HG03558 (cell line): Measurements from ENCODE around the gene INSYN2B.

Experiments used
- ATAC-seq: cut with Tn5 transposase; IDR thresholded peaks from one replicate; pipeline ENCODE4 v1.9.1; 2021; ENCODE audit warnings: moderate number of reproducible peaks; ENCODE audit not compliant: unreplicated experiment; ENCODE audit errors: extremely low read depth

The INSYN2B gene

DNA sequence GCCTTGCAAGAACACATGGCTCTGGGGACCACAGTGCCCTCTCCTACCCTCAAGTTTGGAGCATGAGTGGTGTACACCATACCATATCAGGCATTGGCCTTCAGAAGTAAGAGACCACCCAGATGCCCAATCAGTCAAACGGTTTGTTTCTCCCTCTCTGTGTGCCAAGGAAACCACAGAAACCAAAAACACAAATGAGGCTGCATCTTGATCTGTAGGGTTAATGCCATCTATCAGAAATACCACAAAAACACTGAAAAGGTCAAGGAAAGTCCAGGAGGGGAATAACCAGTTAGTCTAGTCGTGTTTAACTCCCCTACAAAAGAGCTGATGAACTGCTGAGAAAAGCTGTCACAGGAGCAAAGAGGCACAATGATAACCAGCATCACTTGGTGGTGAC is 78.4 kb downstream of the INSYN2B start:
- no peak for ATAC-seq

DNA sequence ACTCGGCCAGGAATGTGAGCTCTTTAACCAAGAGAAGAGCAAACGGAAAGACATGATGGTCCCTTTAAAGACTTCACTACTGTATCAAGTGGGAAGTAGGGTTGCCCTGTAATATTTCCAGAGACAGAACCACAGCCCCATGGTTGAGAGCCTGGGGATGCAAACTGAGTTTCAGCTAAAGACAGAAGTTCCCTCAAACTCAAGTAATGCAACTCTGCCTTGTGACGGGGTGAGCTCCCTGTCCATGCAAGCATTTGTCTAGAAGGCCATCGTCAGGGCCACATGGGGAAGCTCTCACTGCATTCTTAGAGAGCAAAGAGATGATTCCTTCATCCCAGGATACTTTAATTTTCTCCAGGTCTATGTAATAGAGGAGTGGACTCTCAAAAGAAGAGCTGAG is 82.8 kb downstream of the INSYN2B start:
- no peak for ATAC-seq

DNA sequence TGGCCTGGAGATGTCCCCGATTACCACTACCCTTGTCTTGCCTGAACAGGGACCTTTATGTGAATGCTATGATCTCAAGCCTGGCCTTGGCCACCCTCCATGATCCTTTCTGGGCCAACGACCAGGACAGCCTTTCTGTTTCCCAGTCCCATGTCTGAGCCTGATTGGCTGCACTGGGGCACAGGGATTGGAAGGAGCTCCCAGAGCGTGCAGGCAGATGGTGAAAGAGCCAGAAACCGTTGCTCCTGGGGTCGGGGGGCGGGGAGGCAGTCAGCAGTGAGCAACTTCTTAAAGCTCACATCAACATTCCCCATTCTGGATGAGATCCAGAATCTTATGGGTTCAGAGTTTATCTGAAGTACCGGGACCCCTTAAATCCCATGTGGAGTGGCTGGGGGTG is 84.4 kb downstream of the INSYN2B start:
- no peak for ATAC-seq

DNA sequence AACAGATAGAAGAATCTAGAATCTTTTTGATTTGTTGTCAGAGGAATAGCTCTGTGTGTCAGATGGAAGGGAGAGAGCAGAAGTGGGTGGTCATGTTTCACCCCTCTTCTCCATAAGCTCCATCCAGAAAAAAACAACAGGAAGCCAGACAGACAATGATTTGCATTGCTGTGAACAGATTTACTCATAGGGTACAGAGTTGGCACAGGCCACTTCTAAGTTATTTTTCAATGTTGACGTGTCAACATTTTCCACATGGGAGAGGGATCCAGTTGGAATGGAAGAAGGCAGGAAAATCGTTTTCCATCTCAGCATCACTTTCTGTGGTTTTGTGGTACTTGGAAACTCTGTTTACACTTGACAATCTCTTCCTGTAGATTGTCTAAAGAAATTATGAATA is 86.7 kb downstream of the INSYN2B start:
- no peak for ATAC-seq

DNA sequence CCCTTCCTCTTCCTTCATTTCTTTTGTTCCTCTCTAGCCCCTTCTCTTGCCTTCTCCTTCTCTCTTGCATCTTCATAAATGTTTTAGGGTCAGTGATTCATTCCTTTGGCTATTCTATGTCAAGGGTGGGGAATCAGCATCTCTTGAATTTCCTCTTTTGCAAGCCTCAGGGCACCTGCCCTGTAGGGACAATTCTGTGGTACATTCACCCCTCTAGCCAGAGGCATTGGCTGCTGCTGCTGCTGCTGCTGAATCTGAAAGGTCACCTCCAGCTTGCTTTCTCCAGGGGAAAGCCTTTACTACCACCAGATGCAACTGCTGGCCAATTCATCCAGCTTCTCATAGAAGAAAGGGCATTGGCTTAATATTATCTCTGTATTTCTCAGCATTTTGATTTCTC is 87.3 kb downstream of the INSYN2B start:
- no peak for ATAC-seq

DNA sequence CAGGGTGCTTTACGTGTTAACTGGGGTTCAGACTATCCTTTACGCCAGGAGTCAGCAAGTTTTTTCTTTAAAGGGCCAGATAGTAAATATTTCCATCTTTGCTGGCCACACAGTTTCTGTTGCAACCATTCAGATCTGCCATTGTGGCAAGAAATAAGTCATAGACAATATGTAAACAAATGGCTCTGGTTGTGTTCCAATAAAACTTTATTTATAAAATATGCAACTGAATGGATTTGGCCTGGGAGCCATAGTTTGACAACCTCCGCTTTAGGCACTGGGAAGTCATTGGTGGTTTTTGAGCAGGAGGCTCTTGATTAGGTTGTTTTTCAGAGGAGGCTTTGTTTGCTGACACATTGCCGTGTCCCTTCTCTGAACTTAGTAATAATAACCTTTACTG is 90.7 kb downstream of the INSYN2B start:
- no peak for ATAC-seq

DNA sequence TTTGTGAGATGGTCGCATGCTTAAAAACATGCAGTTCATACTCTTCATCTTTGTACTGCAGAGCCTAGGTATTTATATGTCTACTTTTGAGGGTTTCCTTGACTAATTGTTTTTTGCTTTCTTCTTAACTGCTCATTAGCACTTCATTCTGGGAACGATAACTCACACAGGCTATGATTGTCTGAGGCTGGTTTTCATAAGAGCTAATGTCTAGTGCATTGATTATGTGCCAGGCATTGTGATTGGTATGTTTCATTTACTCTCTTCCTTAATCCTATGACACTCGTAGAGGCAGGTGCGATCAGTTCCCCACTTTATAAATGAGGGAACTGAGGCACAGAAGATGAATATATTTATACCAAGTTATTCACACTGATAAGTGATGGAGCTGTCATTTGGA is 93.6 kb downstream of the INSYN2B start:
- no peak for ATAC-seq

DNA sequence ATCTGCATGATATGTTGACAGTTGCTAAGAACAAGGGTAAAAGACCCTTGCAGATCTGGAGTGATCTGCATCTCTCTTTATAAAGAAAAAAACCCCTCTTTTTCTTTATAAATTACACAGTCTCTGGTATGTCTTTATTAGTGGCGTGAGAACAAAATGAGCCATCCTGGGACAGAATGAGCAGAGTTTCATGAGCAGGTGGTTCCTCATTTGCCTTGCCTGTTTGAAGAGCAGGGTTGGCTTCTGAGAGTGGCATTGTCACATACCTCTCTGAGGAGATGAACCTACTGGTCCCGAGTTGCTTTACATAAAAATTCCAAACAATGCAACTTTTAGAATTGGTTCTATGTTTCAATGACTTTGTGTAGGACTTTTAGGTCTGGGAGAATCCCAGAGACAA is 94.3 kb downstream of the INSYN2B start:
- ATAC-seq = no peak

DNA sequence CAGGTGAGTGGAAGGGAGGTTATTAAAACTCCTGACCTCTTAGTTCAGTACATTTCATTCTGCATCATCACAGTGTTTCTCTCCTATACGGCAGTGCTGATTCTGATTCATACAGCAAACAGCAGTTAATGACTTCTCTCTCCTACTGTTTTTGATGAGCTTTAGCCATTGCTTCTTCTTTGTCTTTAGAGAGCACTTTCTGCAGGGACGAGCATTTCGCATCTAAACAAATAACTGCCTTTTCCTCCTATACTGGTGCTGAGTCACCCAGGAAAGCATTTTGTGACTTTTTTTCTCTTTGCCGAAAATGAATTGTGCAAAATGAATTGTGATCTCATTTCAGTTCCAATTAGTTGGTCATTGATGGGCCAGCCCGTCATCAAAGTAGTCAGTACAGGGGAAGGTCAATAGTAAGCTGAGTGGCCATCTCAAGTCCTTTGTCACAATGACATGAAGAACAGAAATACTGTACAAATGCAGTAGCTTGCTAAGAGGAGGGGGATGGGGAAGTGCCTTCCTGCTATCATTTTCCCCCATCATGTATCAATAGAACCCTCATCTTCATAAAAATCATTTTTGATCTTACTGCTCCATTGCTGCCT is 98.5 kb downstream of the INSYN2B start:
- no peak for ATAC-seq

DNA sequence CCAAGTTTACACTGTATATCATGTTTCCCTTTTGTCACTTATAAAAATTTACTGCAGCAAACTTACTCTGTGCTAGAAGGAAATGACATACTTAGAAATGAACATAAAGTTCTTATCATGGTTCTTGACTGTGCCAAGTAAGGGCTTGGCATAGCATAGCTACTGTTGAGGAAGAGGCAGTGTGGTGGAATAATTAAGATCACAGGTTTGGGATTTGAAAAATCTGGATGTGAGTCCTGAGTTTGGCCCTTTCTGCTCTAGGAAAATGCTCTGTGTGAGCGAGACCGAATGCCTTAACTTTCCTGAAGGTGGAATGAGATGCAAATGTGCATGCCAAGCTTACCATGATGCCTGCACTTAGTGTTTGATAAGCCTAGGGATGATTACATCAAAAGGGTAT is 99.5 kb downstream of the INSYN2B start:
- ATAC-seq = no peak

DNA sequence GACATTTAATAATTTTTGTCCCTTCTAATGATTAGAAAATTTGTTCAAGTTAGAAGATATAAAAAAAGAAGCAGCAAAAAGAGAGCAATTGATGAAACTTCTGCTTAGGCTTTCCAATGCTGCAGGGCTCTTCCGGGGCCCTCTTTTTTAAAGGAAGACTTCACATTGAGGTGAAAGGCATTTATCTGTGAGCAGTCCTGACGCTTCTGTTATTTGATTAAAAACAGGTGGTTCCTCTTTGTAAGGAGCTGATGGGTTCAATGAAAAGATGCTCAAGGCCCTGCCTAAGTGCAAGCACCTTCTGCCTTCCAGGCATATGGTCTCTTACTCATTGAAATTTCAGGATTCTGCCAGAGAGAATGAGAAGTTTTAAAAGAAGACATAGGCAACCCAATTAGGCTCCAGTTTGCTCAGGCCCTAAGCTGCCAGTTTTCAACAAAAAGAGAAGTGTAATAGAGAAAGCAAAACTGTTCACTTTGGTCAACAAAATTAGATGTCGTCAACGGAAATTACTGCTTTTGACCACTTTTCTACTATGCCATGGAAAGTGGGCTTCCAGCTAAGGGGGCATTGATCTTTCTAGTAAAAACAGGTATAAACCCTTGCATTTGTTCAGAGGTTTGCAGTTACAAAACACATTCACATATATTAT is 100.2 kb downstream of the INSYN2B start:
- no peak for ATAC-seq

DNA sequence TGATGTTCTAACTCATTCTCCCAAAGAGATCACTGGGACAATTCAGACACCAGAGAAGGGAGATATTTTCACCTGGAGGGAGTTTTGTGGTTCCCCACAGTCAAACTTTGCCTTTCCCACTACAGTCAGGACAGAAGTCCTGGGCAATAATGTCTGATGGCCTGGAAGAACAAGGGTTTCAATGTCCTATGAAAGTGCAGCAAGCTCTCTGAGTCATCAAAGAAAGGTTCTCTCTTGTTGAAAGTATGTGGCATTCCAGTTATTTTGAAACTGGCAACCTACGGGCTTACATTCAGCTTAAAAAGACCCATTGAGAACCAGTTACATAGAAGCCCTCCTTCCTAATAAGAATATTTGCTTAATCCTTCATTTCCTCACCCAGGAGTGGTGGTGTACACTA is 103.9 kb downstream of the INSYN2B start:
- no peak for ATAC-seq

DNA sequence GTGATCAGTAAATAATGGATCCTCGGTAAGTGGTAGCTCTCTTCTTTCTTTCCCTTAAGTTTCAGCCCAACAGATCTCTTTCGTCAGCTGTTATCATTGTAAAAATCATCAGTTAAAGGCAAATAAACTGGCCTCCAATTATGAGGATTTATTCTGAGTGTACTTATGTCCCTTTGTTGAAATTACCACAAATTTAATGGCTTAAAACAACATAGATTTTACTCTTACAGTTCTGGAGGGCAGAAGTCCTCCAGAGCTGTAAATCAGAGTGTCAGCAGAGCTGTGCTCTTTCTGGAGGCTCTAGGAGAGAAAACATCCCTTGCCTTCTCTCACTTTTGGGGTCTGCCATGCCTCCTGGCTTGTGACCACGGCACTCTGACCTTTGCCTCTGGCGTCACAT is 104.6 kb downstream of the INSYN2B start:
- ATAC-seq = no peak

DNA sequence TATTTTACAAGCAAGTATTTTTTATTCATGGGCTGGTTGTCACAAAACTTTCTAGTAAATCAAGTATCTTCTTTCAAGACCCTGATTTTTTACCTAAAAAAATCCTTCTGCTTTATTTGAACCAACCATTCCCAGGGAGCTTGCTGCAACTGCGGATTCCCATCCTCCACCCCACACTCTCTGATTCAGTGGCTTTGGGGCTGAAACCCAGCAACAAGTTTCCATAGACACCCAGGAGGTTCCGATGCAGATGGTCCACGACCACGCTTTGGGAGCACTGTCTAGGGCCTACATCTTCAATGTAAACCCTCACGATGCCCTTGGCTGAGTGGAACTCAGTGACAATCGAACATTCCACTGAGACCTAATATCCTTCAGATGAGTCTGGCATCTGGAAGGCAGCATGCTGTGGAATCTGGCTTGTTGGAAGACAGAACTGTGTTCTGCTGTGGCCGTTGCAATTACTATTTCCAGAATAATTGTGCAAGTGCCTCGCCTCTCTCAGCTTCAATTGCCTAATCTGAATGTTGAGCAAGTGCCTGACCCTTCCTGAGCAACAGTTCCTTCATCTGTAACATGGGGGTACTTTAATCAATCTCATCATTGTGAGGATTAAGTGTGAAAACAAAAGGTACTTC is 105.1 kb downstream of the INSYN2B start:
- ATAC-seq = no peak

DNA sequence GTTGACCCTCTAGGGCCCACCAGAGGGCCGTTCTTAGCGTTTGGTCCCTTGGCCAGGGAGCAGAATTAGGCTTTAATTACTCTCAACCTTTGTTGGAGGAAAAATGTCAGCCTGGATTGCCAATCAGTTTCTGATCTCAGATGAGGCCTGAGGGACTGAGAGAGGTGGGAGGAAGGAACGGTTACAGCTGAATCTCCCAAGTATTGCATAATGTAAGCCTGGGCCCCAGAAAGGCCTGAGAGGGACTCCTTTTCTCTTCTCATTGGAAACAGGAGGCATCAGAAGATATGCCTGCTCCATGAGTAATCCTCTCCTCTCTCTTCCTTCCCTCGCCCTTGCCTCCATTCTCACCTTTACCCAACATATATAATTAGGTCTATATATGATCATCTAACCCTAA is 105.7 kb downstream of the INSYN2B start:
- ATAC-seq = no peak

DNA sequence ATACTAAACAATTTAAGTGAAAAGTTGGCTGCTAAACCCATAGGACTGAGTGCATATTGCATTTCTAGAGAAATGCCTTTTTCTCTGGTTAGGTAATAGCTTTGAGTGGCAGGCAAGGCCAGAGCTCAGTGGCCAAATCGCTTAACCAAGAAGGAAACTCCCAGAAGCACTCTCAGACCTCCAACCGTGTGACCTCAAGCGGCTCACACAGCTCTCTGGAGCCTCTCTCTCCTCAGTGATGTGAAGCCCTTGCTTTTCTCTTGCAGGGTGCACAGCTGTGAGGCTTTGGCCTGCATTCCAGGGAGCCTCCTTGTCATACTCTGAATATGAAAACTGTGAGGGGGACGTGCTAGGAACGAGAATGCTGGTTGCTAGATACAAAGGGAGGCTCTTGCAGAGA is 106.7 kb downstream of the INSYN2B start:
- ATAC-seq = no peak

DNA sequence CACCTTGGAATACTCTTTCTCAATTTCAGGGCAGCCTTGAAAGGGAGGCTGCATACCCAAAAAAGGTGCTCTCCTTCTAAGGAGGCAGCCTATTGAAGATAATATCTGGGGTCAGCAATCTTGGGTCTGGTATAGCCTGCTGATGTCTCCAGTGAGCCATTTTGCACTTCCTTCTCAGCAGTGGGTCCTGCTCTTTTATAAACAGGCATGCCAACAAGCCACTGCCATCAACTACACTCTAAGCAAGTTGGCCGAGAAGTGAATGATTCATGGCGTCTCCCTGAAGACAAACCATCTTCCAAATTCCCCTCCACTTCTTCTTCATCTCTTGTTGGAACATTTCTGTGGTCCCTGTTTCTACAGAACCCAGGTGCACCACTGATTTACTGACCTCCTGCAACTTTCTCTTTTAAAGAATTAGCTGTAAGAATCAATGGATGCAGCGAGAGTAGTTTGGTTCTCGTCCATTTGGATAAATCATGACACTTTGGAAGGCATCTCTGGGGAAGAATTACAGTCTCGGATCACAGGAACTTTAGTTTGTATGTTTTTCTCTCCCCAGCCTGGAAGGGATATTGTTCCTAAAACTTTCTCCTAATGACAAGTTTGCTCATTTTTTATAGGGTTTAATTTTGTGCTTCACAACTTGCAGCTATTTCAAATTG is 108.3 kb downstream of the INSYN2B start:
- ATAC-seq = no peak

DNA sequence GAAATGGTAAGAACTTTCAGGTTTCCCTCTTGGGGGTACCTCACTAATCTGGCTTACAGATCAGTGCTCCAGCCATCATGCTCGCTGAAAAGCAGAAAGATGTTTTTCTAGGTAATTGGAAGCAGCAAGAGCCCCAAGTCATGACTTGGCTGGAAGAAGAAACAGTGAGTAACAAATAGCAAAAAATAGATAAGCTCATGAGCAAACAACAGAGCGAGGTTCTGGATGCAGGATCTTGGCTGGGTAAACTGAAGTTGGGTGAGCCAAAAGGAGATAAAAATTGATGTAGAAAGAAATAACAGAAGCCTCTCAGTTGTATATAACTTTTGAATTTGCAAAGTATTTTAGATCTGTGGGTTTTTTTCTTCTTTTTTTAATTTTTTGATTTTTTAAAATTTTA is 110.1 kb downstream of the INSYN2B start:
- ATAC-seq = no peak

DNA sequence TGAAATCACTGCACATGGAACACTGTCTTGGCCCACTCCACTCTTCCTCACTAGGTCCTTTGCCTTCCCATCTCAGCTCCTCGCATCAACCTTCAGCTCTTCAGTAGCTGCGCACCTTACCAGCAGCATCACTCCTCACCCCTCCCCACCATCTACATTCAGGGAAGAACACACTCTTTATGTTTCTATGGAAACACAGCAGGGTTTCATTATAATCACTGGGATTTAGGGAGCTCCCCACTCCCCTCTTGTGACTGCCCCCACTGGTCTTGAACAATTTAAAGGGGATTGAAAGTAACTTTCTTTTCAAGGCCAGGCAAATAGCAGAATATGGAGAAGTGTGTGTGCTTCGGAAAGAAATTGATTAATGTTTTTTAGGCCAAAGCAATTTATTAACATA is 111.2 kb downstream of the INSYN2B start:
- no peak for ATAC-seq

DNA sequence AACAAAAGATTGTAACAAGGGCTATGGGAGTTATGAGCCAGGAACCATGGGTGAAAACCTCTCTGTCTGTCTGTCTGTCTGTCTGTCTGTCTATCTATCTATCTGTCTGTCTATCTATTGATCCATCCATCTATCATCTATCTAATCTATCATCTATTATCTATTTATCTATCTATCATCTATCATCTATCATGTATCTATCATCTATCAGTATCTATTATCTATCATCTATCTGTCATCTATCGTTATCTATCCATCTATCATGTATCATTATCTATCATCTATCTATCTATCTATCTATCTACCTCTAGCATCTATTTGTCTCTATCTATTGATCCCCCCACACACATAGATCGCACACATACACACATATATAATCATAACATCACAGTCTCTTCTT is 112.9 kb downstream of the INSYN2B start:
- no peak for ATAC-seq

DNA sequence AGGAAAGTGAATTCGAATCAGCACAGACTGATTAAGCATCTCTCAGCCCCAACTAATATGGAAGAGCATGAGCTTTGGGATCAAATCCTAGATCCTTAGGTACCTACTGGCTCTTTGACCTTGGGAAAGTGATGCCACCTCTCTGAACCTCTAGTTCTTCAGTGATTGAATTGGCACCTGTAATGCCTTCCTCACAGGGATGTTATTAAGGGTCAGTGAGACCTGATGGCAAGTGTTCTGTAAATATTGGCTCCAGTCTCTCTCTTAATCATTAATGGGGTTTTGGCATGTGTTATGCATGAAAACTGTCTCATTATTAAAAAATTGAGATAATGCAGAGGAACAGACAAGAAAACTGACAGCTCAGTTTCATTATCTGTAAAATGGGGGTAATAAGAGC is 115.8 kb downstream of the INSYN2B start:
- ATAC-seq = no peak
